HG03521 (cell line): ENCODE measurements around the gene RBM8A.
"Not testable (repeated sequence)": the region's sequence is repeated elsewhere in the genome, so short reads cannot be mapped to it uniquely, and the experiment has no call there.

Source experiments
- ATAC-seq: cut with Tn5 transposase; IDR thresholded peaks from one replicate; pipeline ENCODE4 v1.9.1; 2021; ENCODE audit warnings: mild to moderate bottlenecking, moderate library complexity; ENCODE audit not compliant: unreplicated experiment

The RBM8A gene

DNA sequence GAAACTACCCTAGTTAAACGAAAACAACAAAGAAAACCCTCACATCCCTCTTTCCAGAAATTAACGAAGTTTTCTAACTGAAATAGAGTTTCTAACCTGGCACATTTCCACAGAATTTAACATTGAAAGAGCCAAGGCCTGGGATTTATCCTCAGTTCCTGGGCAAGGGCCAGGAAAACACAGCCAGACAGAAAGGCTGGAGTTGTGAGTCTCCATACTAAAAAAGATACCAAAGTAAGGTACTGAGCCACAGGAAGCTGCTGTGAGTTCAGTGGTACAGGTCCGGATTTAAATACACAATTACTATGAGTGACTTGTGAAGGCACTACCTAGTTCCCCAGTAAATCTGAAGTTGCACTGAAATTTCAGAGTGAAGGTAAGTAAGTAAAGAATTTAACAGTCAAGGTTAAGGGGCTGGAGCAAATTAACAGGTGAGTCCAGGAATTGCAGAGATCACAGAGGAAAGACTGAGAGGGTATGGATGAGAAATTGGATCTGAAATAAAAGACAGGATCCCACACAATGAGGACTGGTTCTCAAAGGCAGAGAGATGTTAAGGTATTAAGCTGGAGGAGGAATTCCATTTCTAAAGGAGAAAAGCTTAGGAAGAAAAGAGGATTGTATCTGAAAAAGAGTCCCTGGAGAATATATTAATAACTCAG, 29.6 kb upstream of the RBM8A start:
- no peak for ATAC-seq

GRCh38 chr1:145956361-145956760, 29.1 kb upstream of the RBM8A start:
- ATAC-seq: no peak

- no peak for ATAC-seq
Measured at GRCh38 chr1:145955436-145955835, 28.2 kb upstream of the RBM8A start.

DNA sequence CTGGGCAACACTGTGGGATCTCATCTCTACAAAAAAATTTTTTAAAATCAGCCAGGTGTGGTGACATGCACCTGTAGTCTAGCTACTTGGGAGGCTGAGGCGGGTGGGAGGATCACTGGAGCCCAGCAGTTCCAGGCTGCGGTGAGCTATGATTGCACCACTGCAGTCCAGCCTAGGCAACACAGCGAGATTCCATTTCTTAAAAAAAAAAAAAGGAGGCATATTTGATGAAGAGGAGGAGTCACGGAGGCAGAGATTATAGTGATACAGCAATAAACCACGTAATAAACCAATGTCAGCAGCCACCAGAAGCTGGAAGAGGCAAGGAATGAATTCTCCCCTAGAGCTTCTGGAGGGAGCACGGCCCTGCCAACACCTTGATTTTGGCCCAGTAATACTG, 26.6 kb upstream of the RBM8A start:
- no peak for ATAC-seq

GRCh38 chr1:145952903-145953302, 25.6 kb upstream of the RBM8A start:
- ATAC-seq: no peak

GRCh38 chr1:145951526-145951925, 24.2 kb upstream of the RBM8A start:
- no peak for ATAC-seq

DNA sequence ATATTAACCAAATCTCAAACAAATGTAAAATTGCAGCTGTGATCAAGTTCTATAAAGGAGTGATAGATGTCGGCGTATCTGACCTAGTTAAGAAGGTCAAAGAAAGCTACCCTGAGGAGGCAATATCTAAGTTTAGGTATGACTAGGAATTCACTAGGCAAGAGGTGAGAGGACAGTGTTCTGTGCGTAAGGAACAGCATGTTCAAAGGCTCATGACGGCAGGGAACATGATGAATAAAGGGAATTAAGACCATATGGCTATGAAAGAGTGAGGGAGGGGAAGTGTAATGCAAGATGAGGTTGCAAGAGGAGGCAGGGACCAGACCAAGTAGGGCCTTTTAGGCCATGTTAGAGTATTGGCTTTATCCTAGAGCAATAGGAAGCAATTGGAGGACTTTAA, 21.9 kb upstream of the RBM8A start:
- ATAC-seq: no peak

- ATAC-seq: no peak
Measured at GRCh38 chr1:145947551-145947950, 20.3 kb upstream of the RBM8A start.

DNA sequence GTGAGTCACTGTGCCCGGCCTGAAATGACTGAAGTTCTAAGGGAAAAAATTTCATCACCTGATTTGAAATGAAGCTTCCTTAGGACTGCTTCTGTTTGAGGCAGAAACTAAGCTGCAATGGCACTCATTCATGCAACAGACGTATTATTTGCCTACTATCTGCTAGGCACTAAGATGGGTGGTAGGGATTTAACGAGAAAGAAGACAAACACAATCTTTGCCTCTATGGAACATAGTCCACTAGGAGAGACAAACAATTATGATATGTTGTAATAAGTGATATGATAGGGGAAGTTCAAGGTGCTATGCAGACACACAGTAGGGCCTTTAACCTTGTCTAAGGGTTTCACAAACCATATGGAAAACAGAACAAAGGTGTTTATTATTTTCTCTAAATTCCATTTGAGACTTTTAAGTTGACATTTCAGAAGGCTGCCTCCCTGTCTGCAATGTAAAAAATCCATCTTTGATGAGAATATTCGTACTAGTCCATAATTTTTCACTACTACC, 19.2 kb upstream of the RBM8A start:
- no peak for ATAC-seq

DNA sequence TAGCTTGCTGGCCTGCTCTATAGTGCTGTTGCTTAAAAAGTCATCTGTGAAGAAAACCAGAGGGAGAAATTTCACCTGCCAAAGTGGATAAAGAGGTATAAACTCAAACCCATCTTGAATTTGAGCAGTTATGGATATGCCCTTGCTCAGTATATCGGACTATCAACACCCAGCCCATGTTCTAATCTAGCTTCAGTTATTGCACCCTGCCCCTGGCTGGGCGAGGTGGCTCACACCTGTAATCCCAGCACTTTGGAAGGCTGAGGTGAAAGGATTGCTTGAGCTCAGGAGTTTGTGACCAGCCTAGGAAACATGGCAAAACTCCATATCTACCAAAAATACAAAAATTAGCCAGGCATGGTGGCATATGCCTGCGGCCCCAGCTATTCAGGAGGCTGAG, 17.2 kb upstream of the RBM8A start:
- ATAC-seq: no peak

- ATAC-seq: no peak
Measured at GRCh38 chr1:145942871-145943270, 15.6 kb upstream of the RBM8A start.

- ATAC-seq: no peak
Measured at GRCh38 chr1:145942405-145942804, 15.1 kb upstream of the RBM8A start.

GRCh38 chr1:145937436-145937835, 10.2 kb upstream of the RBM8A start:
- ATAC-seq: no peak

DNA sequence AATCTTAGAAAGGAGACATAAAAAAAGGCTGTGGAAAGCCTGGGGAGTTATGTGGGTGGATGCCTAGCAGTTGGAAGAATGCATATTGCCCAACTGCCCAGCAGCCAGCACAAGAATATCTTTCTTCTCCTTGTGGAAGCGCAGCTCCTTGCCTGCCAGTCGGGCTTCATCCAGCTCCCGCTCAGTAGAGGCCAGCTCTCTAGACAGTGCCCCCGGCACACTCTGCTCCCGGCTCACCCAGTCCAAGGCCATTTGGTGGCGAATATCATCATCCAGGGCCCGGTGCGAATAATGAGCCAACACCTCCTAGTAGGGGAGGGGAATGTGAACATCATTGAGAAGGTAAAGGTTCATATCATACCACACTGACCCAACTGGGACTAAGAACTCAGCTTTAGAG, 9.0 kb upstream of the RBM8A start:
- no peak for ATAC-seq

DNA sequence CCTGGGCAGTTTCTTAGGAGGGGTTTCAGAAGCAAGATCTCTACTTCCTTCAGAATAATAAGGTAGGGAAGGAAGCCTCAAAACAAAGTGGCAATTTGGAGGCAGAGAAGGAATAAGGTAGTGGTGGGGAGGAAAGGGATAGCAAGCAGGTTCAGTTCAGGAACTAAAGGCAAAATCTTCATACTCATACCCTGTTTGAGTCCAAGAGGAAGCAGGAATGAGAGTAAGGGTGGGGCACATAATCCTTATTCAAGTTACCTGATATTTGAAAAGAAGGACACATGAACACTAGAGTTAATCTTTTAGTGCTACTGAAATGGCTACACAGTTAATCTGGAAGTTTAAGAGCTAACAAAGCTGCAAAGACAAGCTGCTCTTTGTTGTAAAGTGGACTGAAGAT, 8.4 kb upstream of the RBM8A start:
- no peak for ATAC-seq

- not testable (repeated sequence) for ATAC-seq
Measured at GRCh38 chr1:145932522-145933009, 5.3 kb upstream of the RBM8A start.

DNA sequence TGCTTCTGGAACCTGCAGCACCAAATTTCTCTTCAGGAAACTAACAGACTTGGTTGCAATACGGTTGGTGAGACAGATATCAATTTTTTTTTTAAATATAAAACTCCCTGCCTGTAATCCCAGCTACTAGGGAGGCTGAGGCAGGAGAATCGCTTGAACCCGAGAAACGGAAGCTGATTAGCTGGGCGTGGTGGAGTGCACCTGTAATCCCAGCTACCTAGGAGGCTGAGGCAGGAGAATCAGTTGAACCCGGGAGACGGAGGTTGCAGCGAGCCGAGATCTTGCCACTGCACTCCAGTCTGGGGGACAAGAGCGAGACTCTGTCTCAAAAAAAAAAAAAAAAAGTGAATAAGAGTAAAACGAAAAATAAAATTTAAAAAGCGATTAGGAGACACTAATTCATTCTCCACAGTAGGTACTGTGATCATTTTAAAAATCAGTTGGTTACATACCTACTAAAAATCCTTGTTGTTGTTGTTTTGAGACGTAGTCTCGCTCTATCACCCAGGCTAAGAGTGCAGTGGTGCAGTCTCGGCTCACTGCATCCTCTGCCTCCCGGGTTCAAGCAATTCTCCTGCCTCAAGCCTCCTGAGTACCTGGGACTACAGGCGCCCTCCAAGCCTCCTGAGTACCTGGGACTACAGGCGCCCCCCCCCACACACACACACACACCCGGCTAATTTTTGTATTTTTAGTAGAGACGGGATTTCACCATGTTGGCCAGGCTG, 796 bp upstream of the RBM8A start:
- no peak for ATAC-seq

- no peak for ATAC-seq
Measured at GRCh38 chr1:145926686-145927062, 610 bp downstream of the RBM8A start.

DNA sequence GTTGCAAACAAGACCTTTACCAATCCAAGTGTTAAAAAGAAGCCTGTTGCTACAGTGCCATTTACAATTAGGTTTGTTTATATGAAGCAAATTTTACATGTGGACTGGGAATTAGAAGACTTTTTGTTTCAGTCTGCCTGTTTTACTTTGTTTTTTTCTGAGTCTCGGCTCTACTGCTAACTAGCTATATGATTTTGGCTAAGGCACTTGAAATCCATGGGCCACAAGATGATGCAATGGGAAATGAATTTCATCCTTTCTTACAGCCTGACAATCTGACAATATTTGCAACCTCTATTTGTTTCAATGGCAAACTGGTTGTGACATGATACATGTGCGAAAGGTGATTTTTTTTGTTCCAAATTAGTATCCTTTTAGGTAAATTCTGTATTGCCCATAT, 5.0 kb downstream of the RBM8A start:
- ATAC-seq: no peak

DNA sequence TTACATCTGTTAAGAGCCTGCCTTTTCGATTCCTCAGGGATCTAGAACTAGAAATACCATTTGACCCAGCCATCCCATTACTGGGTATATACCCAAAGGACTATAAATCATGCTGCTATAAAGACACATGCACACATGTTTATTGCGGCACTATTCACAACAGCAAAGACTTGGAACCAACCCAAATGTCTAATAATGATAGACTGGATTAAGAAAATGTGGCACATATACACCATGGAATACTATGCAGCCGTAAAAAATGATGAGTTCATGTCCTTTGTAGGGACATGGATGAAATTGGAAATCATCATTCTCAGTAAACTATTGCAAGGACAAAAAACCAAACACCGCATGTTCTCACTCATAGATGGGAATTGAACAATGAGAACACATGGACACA, 7.0 kb downstream of the RBM8A start:
- ATAC-seq: not testable (repeated sequence)

DNA sequence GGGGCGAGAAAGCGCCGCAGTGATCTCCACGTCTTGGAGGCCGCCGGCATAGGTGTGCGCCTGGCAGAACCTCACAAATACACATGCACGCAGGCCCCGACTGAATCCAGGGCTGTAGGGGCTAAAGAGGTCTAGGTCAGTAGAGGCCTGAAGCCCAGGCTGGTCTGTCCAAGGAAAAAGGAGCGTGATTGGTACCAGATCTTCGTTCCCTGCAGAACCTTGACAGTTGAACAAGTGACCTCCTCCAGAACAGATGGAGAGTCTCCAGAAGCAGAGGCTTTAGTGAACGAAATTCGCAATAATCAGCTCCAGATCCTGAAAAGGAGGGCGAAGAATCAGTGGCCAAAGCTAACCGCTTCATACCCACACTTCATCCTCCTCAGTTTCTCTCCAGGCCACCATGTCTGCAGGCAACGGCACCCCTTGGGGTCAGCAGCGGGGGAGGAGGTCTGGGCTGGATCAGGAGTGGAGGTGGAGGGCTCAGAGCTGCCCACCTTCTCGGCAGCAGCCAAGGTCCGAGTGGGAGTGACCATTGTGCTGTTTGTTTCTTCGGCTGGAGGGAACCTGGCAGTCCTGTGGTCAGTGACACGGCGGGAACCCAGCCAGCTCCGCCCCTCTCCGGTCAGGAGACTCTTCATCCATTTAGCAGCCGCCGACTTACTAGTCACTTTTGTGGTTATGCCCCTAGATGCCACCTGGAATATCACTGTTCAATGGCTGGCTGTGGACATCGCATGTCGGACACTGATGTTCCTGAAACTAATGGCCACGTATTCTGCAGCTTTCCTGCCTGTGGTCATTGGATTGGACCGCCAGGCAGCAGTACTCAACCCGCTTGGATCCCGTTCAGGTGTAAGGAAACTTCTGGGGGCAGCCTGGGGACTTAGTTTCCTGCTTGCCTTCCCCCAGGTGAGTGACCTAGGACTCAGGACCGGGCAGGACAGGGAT, 8.0 kb downstream of the RBM8A start:
- ATAC-seq: peak; percentile 9
